CD4-positive, alpha-beta T cell treated with Interleukin-4 for 1 hour (primary cell): ENCODE measurements around the gene HLA-DMB.

ENCODE experiments used
- DNase-seq, 2 donors: peaks; one replicate each; pipeline ENCODE4 v3.0.0-alpha.2; 2020 to 2022

Gene HLA-DMB

GRCh38 chr6:32940656-32941213 lies at the start of gene HLA-DMB:
TSS of gene HLA-DMB (minus strand) at chr6:32941028. CDS start at chr6:32940807, 221 bp downstream.
- peak; percentile 78 to 83 for DNase-seq

- DNase-seq = no peak
Observed at GRCh38 chr6:32989368-32989767, 48.5 kb upstream of the HLA-DMB start.

DNA sequence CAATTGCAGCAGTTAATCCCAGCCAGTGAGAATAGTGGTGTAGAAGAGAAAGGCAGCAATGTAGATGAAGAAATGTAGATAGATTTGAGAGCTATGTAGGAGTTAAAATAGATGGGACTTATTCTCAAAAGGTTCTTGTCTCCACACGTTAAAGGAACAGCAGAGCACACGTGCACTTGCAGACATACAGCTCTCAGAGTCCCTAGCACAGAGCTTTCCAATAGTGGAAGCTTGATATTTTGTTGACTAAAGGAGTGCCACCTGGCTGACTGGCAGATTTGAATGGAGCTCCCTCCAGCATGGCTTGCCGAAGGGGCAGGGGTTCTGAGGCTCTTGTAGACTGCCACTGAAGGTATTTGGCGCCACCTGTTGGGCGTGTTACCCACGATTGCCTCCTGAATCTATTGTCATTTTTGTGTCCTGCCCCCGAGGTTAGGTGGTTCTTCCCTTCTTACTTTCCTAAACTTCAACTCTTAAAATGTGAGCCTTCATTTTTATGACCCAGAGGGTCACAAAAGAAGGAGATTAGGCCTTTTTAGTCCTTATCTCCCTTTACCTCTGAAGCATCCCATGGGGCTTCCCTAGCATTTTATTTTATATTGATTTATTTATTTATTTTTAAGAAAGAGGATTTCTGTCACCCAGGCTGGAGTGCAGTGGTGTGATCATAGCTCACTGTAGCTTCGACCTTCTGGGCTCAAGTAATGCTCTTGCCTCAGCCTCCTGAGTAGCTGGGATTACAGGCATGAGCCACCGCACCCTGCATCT lies 44.0 kb upstream of the HLA-DMB start:
- peak; percentile 89 to 90 for DNase-seq

DNA sequence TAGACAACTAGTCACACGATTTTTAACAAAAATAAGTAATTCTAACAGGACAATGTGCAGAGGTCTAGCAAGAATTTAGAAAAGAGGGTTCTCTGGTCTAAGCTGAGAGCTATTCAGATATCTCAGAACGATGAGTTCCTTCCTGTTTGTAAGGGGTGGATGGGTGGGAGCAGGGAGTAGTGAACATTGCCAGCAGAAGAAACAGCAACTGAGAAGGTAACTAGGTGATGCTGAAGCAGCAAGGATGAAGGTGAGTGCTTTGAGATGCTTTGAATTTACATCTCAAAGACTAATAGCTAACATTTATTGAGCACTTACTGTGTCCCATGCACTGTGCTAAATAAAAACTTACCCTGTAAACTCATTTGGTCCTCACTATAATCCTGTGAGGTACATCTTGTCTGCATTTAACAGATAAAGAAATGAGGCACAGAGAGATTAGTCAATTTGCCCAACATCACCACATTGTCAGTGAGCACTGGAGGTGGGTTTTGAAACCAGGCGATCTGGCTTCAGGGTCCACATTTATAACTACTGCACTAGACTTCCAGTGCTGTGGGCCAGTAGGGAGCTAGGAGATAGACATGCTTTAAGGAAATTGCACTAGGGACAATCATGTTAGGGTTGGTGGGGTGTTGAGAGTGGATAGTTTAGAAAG lies 43.3 kb upstream of the HLA-DMB start:
- peak in 1 of 2 donors; percentile 29 for DNase-seq

DNA sequence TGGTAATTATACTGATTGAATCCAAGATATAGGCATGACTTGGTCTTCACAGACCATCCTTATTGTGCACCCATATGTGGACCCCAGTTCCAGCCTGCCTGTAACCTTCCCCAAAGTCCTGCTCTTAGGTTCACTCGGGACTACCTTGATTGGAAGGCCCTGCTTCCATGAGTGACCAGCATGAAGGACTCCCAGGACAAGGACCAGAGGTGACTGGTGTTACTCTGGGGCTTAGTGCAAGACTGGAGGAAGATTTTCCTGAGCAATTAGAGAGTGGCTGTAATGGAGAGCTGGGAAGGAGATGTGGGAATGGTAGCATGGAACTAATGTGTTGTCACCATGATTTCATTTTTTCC lies 42.6 kb upstream of the HLA-DMB start:
- DNase-seq = peak in 1 of 2 donors; percentile 28

GRCh38 chr6:32982702-32983492 lies 42.1 kb upstream of the HLA-DMB start:
- peak in 1 of 2 donors; percentile 29 for DNase-seq

- DNase-seq = peak in 1 of 2 donors; percentile 37
Observed at GRCh38 chr6:32982084-32982701, 41.4 kb upstream of the HLA-DMB start.

DNA sequence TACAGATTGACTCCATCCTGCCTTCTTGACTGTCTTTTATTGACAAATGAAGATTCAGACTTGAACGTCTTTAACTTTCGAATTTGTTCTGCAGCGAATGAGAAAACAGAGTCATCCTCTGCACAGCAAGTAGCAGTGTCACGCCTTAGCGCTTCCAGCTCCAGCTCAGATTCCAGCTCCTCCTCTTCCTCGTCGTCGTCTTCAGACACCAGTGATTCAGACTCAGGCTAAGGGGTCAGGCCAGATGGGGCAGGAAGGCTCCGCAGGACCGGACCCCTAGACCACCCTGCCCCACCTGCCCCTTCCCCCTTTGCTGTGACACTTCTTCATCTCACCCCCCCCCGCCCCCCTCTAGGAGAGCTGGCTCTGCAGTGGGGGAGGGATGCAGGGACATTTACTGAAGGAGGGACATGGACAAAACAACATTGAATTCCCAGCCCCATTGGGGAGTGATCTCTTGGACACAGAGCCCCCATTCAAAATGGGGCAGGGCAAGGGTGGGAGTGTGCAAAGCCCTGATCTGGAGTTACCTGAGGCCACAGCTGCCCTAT lies 39.7 kb upstream of the HLA-DMB start:
- no peak for DNase-seq

GRCh38 chr6:32979720-32980487 lies 39.1 kb upstream of the HLA-DMB start:
- no peak for DNase-seq

GRCh38 chr6:32977953-32978324 lies 37.1 kb upstream of the HLA-DMB start:
- no peak for DNase-seq

- DNase-seq = no peak
Observed at GRCh38 chr6:32977272-32977952, 36.6 kb upstream of the HLA-DMB start.

- no peak for DNase-seq
Observed at GRCh38 chr6:32976334-32977069, 35.7 kb upstream of the HLA-DMB start.

GRCh38 chr6:32975886-32976285 lies 35.1 kb upstream of the HLA-DMB start:
- DNase-seq = no peak

DNA sequence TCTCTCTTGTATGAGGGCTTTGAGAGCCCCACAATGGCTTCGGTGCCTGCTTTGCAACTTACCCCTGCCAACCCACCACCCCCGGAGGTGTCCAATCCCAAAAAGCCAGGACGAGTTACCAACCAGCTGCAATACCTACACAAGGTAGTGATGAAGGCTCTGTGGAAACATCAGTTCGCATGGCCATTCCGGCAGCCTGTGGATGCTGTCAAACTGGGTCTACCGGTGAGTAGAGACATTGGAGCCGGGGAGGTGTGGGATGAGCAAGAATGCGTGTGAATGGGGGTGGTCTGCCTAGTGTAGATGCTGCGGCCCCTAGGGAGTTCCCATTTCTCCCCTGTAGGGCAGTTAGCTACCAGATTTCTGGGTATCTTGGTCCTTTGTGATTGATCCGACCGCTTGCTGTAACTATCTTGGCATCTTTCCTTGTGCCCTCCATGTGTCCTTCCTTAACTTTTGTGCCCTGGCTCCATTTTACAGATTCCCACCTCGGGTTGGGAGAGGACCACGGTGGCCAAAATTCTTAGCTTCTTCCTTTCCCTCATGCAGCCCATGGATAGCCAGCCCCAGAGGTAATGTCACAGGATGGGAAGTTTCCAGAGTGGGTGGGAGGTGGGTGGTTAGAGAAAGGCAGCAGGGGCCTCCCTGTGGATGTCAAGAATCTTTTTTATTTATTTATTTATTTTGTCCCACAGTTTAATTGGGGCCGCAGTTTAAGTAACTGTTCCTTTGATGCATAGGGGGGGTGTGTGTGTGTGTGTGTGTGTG lies 33.9 kb upstream of the HLA-DMB start:
- DNase-seq = no peak

- peak; percentile 40 to 70 for DNase-seq
Observed at GRCh38 chr6:32974016-32974333, 33.1 kb upstream of the HLA-DMB start.

DNA sequence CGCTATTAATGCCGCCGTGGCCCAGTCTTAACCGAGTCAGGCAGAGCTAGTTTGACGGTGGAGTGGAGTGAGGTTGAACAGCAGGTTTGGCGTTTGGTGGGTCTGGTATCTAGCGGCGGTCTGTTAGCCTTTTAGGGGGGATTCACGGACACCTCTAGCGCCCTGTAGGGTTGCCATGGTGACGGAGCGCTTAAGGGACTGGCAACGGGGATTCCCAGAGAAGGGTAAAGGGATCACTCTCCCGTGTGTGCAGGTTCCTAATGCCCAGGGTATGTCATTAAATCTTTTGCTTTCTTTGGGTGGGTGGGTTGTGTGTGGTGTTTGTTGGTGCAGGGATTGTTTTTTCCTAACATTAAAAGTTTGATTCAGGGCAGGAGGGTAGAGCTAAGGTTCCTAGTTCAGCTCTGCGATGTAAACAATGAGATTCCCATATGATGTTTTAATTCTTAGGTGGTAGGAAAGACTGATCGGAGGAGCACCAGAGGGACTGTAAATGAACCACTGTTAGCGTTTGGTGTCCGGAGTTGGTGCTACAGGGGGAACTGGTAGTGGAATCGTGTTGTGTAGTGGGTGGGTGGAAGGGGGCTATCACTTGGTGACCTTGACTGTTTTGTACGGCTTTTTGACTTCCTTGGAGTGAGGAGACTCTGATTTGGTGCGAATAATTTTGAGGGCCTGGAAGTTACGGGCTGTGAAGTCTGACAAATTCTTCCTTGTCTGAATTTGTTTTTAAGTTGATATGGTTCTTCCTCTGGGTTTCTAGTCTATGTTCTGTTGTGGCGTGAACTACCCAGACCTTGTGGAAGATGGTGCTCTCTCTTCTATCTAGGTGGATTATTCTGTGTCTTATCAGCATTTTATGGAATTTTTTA lies 32.6 kb upstream of the HLA-DMB start:
- DNase-seq = peak; percentile 80

GRCh38 chr6:32972353-32973143 lies 31.7 kb upstream of the HLA-DMB start:
- DNase-seq = peak; percentile 56 to 69
